Skin epidermis (tissue), 12 donors: ENCODE measurements around the gene OR11G2.
"Not testable (repeated sequence)": the region's sequence is repeated elsewhere in the genome, so short reads cannot be mapped to it uniquely, and the experiment has no call there.

Experiments
- H3K27ac ChIP-seq, 21 experiments: fragments of 200-600 bp; sonication (generic) in 11 of 21; one replicate each; pipeline ENCODE4 v1.5.0; 2020; ENCODE audit warnings: mild to moderate bottlenecking in 3 of 21, inconsistent platforms in 2 of 21, moderate library complexity in 2 of 21
- H3K4me3 ChIP-seq, 7 experiments: fragments of 200-600 bp; sonication (generic) in 2 of 7; one replicate each; pipeline ENCODE4 v1.5.0; 2020; ENCODE audit warnings: inconsistent platforms in 2 of 7, mild to moderate bottlenecking in 2 of 7, moderate library complexity in 1 of 7

The OR11G2 gene, protein sequence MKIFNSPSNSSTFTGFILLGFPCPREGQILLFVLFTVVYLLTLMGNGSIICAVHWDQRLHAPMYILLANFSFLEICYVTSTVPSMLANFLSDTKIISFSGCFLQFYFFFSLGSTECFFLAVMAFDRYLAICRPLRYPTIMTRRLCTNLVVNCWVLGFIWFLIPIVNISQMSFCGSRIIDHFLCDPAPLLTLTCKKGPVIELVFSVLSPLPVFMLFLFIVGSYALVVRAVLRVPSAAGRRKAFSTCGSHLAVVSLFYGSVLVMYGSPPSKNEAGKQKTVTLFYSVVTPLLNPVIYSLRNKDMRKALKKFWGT

DNA sequence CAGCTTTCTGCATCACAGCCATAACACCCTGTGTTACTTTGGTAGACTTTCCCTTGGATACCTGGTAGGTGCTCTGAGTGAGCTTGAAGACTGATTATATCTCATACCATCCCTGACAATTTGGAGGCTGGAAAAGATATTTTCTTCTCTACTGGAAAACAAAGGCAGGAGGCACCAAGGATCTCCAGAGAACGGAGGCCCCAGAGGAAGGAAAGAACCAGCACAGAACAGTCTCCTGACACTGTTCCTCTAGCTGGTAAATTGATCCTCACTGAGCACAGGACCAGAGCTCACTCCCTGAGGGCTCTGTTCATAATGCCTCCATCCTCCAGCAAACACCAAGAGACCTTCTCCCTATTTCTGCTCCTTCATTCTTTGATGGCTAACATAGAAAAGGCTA is at the start of gene OR11G2:
TSS of gene OR11G2 (plus strand) at position 301 of the 400 bp plus-strand sequence. CDS start 6,542 bp downstream, outside the sequence.
- no peak within 1 kb of the TSS for H3K4me3 ChIP-seq
- H3K27ac ChIP-seq, result no peak within 1 kb of the TSS

DNA sequence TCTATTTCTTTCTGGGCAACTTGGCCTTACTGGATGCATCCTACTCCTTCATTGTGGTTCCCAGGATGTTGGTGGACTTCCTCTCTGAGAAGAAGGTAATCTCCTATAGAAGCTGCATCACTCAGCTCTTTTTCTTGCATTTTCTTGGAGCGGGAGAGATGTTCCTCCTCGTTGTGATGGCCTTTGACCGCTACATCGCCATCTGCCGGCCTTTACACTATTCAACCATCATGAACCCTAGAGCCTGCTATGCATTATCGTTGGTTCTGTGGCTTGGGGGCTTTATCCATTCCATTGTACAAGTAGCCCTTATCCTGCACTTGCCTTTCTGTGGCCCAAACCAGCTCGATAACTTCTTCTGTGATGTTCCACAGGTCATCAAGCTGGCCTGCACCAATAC is 46.8 kb upstream of the OR11G2 start:
- no peak overlapping the region for H3K27ac ChIP-seq
- H3K4me3 ChIP-seq, result no peak overlapping the region

DNA sequence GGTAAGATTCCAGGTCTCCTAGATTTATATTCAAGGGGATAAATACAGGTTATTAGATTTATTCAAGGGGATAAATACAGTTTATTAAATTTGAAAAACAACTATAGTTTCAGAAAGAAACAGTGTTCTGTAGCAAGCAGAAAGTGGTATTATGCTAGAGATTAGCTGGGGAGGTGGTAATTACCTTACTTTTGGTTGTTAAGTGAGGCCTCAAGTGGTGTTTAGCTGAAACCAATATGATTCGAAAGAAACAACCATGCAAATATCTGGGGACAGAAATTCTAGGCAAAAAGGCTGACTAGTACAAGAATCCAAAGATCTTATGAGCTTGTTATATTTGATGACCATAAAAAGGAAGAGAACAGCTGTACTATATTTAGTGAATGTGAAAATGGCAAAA is 45.9 kb upstream of the OR11G2 start:
- Histone ChIP-seq H3K27ac (no peak overlapping the region), H3K4me3 (no peak overlapping the region)

- H3K27ac ChIP-seq, result no peak overlapping the region
- H3K4me3 ChIP-seq, result no peak overlapping the region
These were observed 26.2 kb upstream of the OR11G2 start for GRCh38 chr14:20164462-20164861.

DNA sequence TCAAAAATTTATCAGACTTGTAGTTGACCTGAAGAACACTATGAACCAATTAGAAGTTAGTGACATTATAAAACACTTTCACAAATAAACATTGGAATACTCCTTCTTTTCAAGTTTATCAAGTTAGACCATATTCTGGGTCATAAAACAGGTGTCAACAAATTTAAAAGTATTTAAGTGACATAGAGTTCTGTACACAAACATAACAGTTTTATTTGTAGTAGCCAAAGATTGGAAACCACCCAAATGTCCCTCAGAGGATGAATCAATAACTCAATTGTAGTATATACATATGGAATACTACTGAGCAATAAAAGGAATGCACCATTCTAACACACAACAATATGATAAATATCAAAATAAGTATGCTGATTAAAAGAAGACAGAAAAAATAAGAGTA is 23.6 kb upstream of the OR11G2 start:
- Histone ChIP-seq H3K4me3 (no peak overlapping the region), H3K27ac (no peak overlapping the region)

GRCh38 chr14:20169852-20170251 is 20.8 kb upstream of the OR11G2 start:
- not testable (repeated sequence) for H3K4me3 ChIP-seq, H3K27ac ChIP-seq

DNA sequence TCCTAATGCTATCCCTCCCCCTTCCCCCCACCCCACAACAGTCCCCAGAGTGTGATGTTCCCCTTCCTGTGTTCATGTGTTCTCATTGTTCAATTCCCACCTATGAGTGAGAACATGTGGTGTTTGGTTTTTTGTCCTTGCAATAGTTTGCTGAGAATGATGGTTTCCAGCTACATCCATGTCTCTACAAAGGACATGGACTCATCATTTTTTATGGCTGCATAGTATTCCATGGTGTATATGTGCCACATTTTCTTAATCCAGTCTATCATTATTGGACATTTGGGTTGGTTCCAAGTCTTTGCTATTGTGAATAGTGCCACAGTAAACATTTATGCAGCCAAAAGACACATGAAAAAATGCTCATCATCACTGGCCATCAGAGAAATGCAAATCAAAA is 16.5 kb upstream of the OR11G2 start:
- H3K4me3 ChIP-seq, H3K27ac ChIP-seq: not testable (repeated sequence)

DNA sequence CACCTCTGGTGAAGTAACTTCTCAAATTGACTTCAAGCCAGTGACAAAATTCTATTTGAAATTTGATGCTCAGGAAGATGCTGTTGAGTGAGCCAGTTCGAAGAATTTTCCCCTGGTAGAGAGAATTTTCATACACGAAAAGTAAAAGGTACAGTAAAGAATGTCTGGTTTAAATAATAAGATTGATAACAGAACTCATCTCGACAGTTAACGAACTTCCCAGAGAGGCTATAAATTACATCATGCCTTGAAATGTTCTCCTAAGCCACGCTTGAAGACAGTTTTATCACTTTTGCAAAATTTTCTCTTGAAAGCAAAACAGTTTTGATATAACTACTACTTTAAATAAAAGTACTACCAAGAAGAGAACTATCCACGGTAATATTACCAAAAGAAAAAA is 14.4 kb upstream of the OR11G2 start:
- Histone ChIP-seq H3K27ac (no peak overlapping the region), H3K4me3 (no peak overlapping the region)

DNA sequence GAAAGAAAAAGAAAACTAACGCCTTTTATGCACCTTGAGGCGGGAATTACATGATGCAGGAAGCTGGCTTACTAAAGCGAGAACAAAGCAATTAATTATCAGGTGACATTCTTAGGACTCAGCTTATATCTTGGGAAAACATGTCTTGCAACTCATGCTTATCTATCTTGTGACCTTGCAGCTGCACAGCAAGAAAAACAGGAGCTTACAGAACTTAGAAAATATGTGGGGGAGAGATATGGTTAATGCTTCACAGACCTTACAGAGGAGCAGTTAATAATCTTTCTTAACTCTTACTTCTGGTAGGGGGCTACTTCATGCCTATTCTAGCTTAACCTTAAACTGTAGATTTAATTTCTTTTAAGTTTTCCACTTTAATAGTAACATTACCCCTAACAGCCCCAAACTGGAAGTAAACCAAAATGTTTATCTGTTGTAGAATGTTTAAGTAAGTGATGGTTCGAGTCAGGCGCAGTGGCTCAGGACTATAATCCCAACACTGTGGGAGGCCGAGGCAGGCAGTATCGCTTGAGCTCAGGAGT is 13.2 kb upstream of the OR11G2 start:
- H3K4me3 ChIP-seq, result no peak overlapping the region
- H3K27ac ChIP-seq, result no peak overlapping the region

DNA sequence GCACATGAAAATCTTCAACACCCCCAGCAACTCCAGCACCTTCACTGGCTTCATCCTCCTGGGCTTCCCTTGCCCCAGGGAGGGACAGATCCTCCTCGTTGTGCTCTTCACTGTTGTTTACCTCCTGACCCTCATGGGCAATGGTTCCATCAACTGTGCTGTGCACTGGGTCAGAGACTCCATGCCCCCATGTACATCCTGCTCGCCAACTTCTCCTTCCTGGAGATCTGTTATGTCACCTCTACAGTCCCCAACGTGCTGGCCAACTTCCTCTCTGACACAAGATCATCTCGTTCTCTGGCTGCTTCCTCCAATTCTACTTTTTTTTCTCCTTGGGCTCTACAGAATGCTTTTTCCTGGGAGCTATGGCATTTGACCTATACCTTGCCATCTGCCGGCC is 11.5 kb upstream of the OR11G2 start:
- H3K27ac ChIP-seq, result peak overlapping the region in 2 of 21 experiments; percentile 21
- H3K4me3 ChIP-seq, result no peak overlapping the region

DNA sequence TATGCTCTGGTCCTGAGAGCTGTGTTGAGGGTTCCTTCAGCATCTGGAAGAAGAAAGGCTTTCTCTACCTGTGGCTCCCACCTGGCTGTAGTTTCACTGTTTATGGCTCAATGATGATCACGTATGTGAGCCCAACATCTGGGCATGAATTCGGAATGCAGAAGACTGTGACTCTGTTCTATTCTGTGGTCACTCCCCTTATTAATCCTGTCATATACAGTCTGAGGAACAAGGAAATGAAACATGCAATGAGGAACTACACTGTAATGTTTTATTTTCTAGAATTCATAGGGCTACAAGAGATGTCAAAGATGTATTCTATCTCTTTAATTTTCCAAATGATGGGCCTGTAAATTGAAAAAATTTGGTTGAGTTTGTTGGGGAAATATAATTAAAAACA is 10.8 kb upstream of the OR11G2 start:
- H3K27ac ChIP-seq, result peak overlapping the region in 3 of 21 experiments; percentile 21 to 39 (median 21)
- no peak overlapping the region for H3K4me3 ChIP-seq

GRCh38 chr14:20180486-20180885 is 10.2 kb upstream of the OR11G2 start:
- no peak overlapping the region for H3K4me3 ChIP-seq
- no peak overlapping the region for H3K27ac ChIP-seq

DNA sequence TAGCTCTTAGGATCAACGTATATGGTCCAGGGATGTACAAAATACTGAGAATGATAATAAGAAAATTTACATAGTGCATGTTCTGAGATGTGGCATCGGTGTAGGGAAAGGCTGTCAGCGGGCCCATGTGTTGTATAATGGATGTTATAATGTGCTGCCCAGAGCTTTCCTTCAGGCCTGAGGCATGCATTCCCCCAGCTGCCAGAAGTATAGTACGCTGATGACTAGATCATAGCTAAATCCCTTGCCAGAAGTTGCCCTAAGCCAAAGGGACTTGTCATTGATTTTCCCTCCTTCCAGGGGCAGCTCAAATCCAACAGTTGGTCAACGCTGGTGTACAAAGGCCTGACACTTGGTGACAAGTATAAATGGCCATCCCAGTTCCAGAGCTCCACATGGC is 6.5 kb upstream of the OR11G2 start:
- Histone ChIP-seq H3K4me3 (no peak overlapping the region), H3K27ac (no peak overlapping the region)

DNA sequence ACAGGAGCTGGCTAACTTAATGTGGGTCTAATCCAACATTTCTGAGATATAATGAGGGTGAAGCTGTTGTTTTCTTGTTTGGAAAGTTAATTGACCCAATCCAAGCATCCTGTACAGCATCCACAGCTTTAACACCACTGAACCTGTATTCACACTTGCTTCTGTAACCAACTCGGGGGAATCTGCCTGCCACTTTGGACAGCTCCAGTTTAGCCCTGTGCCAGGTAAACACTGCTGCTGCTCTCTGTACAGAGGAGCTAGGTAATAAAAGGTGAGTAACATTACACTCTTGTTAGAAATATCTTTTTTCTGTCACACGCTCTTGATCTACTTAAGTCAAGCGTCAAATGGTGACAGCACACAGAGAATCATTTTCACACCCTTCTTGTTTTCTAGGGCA is 700 bp downstream of the OR11G2 start:
- Histone ChIP-seq H3K27ac (no peak overlapping the region), H3K4me3 (no peak overlapping the region)

- no peak overlapping the region for H3K27ac ChIP-seq
- no peak overlapping the region for H3K4me3 ChIP-seq
These were observed 3.4 kb downstream of the OR11G2 start for GRCh38 chr14:20194101-20194500.

DNA sequence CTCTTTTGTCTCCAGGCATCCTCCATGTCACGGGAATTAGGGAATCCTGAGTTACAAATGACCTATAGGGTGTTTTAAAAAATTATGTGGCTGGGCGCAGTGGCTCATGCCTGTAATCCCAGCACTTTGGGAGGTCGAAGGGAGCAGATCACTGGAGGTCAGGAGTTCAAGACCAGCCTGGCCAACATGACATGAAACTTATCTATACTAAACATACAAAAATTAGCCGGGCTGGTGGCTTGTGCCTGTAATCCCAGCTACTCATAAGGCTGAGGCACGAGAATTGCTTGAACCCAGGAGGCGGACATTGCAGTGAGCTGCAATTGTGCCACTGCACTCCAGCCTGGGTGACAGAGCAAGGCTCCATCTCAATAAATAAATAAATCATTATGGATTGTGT is 4.5 kb downstream of the OR11G2 start:
- not testable (repeated sequence) for H3K27ac ChIP-seq, H3K4me3 ChIP-seq

DNA sequence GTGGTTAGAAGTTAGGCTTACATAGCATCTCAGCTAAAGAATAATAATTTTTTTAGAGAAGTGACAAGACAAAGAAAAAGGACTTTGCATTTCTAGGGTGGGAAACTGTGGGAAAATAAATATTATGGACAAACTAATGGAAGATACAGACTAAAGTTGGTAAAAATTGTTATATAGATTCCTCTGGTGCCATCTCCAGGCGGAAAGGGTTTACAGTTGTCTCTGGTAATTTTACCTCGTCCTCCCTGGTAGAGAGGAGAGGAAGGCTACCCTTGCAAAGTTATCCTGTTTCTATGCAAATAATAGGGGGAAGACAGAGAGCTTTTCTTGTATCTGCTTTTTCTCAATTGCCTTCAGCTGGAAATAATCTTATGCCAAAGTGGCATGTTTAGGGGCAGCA is 5.2 kb downstream of the OR11G2 start:
- Histone ChIP-seq H3K27ac (no peak overlapping the region), H3K4me3 (no peak overlapping the region)

DNA sequence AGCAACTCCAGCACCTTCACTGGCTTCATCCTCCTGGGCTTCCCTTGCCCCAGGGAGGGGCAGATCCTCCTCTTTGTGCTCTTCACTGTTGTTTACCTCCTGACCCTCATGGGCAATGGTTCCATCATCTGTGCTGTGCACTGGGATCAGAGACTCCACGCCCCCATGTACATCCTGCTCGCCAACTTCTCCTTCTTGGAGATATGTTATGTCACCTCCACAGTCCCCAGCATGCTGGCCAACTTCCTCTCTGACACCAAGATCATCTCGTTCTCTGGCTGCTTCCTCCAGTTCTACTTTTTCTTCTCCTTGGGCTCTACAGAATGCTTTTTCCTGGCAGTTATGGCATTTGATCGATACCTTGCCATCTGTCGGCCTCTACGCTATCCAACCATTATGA is 6.8 kb downstream of the OR11G2 start:
- no peak overlapping the region for H3K27ac ChIP-seq
- no peak overlapping the region for H3K4me3 ChIP-seq

- H3K27ac ChIP-seq, result no peak overlapping the region
- H3K4me3 ChIP-seq, result no peak overlapping the region
These were observed 8.3 kb downstream of the OR11G2 start for GRCh38 chr14:20198991-20199390.

GRCh38 chr14:20204721-20205120 is 14.0 kb downstream of the OR11G2 start:
- Histone ChIP-seq H3K27ac (no peak overlapping the region), H3K4me3 (no peak overlapping the region)

GRCh38 chr14:20209595-20209994 is 18.9 kb downstream of the OR11G2 start:
- H3K27ac ChIP-seq, result no peak overlapping the region
- no peak overlapping the region for H3K4me3 ChIP-seq

DNA sequence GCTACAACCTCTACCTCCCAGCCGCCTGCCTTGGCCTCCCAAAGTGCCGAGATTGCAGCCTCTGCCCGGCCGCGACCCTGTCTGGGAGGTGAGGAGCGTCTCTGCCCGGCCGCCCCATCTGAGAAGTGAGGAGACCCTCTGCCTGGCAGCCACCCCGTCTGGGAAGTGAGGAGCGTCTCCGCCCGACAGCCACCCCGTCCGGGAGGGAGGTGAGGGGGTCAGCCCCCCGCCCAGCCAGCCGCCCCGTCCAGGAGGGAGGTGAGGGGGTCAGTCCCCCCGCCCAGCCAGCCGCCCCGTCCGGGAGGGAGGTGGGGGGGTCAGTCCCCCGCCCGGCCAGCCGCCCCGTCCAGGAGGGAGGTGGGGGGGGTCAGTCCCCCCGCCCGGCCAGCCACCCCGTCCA is 21.7 kb downstream of the OR11G2 start:
- not testable (repeated sequence) for H3K27ac ChIP-seq, H3K4me3 ChIP-seq
